Type B pancreatic cell (in vitro differentiated cells): Measurements from ENCODE around the gene RNF151. TPM values are rescaled to one million over a fixed set of nuclear protein-coding genes. Genes with fewer than 3 reads are reported as not detected.

Source experiments
- DNase-seq: peaks from one replicate; pipeline ENCODE4 v3.0.0; 2021; ENCODE audit warnings: mixed read lengths; ENCODE audit not compliant: unreplicated experiment; ENCODE audit errors: extremely low spot score
- H3K27ac Mint-ChIP-seq: 2 replicates; pipeline ENCODE4 v1.8.0; 2021; ENCODE audit warnings: mild to moderate bottlenecking, mixed read lengths
- H3K27me3 Mint-ChIP-seq: 2 replicates; pipeline ENCODE4 v1.8.0; 2021; ENCODE audit warnings: mixed read lengths
- H3K36me3 Mint-ChIP-seq: 2 replicates; pipeline ENCODE4 v1.8.0; 2021; ENCODE audit warnings: mixed read lengths
- H3K4me1 Mint-ChIP-seq: one replicate; pipeline ENCODE4 v1.8.0; 2021; ENCODE audit warnings: mixed read lengths; ENCODE audit not compliant: unreplicated experiment
- H3K4me3 Mint-ChIP-seq: 2 replicates; pipeline ENCODE4 v1.8.0; 2021; ENCODE audit warnings: mild to moderate bottlenecking, mixed read lengths
- H3K9me3 Mint-ChIP-seq: 2 replicates; pipeline ENCODE4 v1.8.0; 2021; ENCODE audit warnings: mixed read lengths
- total RNA-seq: library from RNA; stranded (reverse); gene quantifications from 2 replicates; pipeline ENCODE4 v1.2.1, GENCODE V29; 2021; ENCODE audit warnings: low replicate concordance
- TF ChIP-seq, protein P1 (sequence below): fragments of 200-600 bp; sonication (generic); conservative IDR thresholded peaks from 2 replicates; pipeline ENCODE4 v1.5.0; 2021; ENCODE audit warnings: antibody characterized with exemption, mild to moderate bottlenecking

The RNF151 gene
- total RNA-seq, 1 donor from 2014 or later: not detected

DNA sequence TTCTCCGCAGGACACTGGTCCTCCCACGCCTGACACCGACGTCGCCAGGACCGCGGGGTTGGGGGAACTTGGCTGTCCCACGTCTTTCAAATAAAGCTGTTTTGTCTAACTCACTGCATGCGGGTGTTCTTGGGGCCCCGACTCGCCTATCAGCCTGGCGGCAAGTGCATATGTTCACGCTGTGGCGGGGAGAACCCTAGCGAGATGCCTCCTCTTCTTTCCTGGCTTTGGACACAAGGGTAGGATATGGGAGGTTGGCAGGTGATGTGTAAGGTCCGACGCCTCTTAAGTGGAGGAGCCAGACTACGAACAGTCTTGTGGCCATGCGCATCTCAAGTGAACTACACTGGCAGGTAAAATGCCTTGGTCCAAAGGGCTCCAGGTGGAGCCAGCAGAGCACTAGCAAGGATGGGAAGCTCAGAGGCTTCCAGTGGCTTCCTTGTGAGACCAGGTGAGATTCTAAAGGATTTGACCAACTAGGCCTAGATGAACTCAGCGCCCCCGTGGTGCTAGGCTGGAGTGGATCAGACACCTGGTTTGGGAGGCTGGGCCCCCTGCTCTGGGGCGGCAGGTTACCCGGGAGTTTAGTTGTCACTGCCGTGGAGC lies 1.2 kb upstream of the RNF151 start:
- no peaks in the 10 kb centered on the region for H3K9me3 Mint-ChIP-seq
- H3K4me3 Mint-ChIP-seq: peak overlapping the region; percentile 94
- no peaks in the 10 kb centered on the region for H3K27me3 Mint-ChIP-seq
- peaks cover 13% of the 10 kb centered on the region for H3K36me3 Mint-ChIP-seq
- DNase-seq: no peak
- peaks cover 22% of the 10 kb centered on the region for H3K4me1 Mint-ChIP-seq
- peak overlapping the region; percentile 96 for H3K27ac Mint-ChIP-seq
- TF ChIP-seq, protein P1, sequence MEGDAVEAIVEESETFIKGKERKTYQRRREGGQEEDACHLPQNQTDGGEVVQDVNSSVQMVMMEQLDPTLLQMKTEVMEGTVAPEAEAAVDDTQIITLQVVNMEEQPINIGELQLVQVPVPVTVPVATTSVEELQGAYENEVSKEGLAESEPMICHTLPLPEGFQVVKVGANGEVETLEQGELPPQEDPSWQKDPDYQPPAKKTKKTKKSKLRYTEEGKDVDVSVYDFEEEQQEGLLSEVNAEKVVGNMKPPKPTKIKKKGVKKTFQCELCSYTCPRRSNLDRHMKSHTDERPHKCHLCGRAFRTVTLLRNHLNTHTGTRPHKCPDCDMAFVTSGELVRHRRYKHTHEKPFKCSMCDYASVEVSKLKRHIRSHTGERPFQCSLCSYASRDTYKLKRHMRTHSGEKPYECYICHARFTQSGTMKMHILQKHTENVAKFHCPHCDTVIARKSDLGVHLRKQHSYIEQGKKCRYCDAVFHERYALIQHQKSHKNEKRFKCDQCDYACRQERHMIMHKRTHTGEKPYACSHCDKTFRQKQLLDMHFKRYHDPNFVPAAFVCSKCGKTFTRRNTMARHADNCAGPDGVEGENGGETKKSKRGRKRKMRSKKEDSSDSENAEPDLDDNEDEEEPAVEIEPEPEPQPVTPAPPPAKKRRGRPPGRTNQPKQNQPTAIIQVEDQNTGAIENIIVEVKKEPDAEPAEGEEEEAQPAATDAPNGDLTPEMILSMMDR: no peak

GRCh38 chr16:1968146-1968953 lies 1.7 kb downstream of the RNF151 start:
- no peaks in the 10 kb centered on the region for H3K9me3 Mint-ChIP-seq

DNA sequence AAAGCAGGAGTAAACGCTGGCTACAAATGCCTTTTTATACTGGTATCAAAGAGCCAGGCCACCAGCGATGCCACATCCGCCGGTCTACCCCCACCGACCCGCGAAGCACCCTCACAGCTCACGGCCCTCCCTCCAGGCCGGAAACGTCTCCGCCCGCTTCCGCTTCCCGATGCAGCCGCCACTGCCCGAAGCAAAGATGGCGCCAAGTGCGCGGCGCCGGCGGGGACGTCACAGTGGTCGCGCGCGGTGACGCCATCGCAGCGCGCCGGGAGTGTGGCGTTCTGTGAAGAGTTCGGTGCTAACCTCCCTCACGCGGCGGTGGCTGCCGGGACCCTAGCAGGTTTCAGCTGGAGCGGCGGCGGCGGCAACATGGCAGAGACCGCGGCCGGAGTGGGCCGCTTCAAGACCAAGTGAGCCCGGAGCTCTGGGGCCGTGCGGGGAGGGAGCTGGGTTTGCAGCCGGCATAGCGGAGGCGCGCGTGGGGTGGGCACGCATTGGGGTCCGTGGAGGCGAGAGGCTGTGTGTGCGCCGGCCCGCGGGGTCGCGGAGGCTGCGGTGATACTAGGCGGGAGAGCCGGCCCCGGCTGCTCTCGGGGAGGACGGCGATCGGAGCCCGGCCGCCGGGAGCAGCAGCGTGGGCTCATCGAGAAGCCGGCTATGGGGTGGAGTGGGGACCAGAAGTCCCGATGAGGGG lies 5.3 kb downstream of the RNF151 start, which contains the start of gene TBL3:
TBL3 (plus strand) TSS at position 258 of the 694 bp plus-strand sequence; CDS start at position 370, 112 bp downstream.
- Mint-ChIP-seq H3K4me3 (peak within 1 kb of the TSS; percentile 94), H3K9me3 (no peaks in the 10 kb centered on the region), H3K4me1 (peaks cover 16% of the 10 kb centered on the region), H3K36me3 (no peaks in the 10 kb centered on the region), H3K27me3 (no peaks in the 10 kb centered on the region), H3K27ac (peak within 1 kb of the TSS; percentile 95)
- peak; percentile 94 for DNase-seq
- TF ChIP-seq, protein P1: no peak

More at GRCh38 chr16:1968146-1968953, 1.7 kb downstream of the RNF151 start:
- Mint-ChIP-seq H3K27me3 (no peaks in the 10 kb centered on the region), H3K4me3 (peak overlapping the region; percentile 66), H3K27ac (no peak overlapping the region), H3K4me1 (peaks cover 29% of the 10 kb centered on the region), H3K36me3 (peaks cover 8% of the 10 kb centered on the region)
- no peak for DNase-seq
- TF ChIP-seq, protein P1: no peak

GRCh38 chr16:1972490-1972877 lies 5.8 kb downstream of the RNF151 start:
- TF ChIP-seq, protein P1: no peak
- no peak for DNase-seq
- Mint-ChIP-seq H3K27me3 (no peaks in the 10 kb centered on the region), H3K4me3 (peak overlapping the region; percentile 94), H3K4me1 (peaks cover 16% of the 10 kb centered on the region), H3K9me3 (no peaks in the 10 kb centered on the region), H3K27ac (peak overlapping the region; percentile 95), H3K36me3 (no peaks in the 10 kb centered on the region)

DNA sequence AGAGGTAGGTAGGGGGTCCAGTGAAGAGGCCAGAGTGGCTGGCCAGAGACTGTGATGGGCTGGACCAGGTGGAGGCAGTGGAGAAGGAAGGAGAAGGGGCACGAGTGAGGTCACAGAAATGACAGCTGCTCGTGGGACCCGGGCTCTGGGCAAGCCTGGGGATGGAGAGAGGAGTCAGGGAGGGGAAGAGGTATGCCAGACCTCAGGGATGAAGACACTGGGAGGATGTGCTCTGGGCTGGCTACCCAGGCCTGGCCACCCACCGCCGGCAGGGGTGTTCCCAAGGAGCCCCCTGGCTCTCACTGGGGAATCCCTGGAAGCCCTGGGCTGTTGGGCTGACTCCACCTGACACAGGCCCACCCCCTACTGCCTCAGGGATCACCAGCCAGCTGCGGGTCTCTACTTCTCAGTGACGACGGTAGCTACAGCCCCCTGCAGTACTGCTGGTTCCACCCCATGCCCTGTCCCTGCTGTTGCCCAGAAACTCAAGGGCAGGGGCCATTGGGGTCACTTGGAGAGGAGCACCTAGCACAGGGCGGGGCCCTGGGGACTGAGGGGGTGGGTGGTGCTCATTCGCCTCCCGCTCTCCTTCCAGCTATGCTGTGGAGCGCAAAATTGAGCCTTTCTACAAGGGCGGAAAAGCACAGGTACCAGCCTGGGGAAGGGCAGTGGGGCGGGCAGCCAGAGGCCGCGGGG lies 7.0 kb downstream of the RNF151 start:
- no peak overlapping the region for H3K27ac Mint-ChIP-seq
- TF ChIP-seq, protein P1: no peak
- H3K4me1 Mint-ChIP-seq: peaks cover 16% of the 10 kb centered on the region
- no peak for DNase-seq
- H3K9me3 Mint-ChIP-seq: no peaks in the 10 kb centered on the region
- H3K36me3 Mint-ChIP-seq: no peaks in the 10 kb centered on the region
- H3K4me3 Mint-ChIP-seq: no peak overlapping the region
- no peaks in the 10 kb centered on the region for H3K27me3 Mint-ChIP-seq
